ENCODE results near the gene PRKG1.
"Not testable (repeated sequence)": the region's sequence is repeated elsewhere in the genome, so short reads cannot be mapped to it uniquely, and the experiment has no call there.

The PRKG1 gene

DNA sequence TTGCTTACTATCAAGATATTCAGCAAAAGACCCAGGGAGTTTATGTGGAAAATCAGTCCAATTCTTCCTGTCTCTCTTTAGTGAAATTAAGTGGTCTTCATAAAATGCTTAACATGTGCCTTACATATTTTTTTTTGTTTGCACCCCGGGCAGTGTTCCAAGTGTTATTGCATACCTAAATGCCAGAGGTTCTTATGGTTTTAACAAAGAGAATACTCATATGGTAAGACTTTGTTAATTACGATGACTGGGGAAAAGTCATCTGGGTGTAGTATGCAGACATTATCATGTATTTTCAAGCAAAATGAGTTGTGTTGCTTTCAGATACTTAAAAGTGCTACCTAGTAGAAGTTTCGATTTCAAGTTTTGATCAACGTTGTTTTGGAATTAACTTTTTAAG, 82.6 kb downstream of the PRKG1 start:
- Histone ChIP-seq H3K4me2 (ENCODE audit: low read length) (no peak overlapping the region), H2AK5ac (ENCODE audit: low read length) (no peak overlapping the region), H3K27me3 (ENCODE audit: insufficient read depth, low read length, poor library complexity) (no peaks in the 10 kb centered on the region), H2BK120ac (ENCODE audit: low read depth, low read length) (no peak overlapping the region), H2BK5ac (ENCODE audit: low read length) (no peak overlapping the region), H3K4ac (ENCODE audit: low read depth, low read length) (no peak overlapping the region), H3K9ac (ENCODE audit: low read length) (no peak overlapping the region), H2BK15ac (replicated peaks; ENCODE audit: low read depth) (no peak overlapping the region), H3K23ac (ENCODE audit: low read length) (no peak overlapping the region), H3K36me3 (ENCODE audit: control insufficient read depth, insufficient read depth, low read length) (no peaks in the 10 kb centered on the region), H3K79me1 (ENCODE audit: low read length) (no peaks in the 10 kb centered on the region), H3K79me2 (ENCODE audit: control insufficient read depth, insufficient read depth, low read length) (no peaks in the 10 kb centered on the region), H3K4me1 (ENCODE audit: control insufficient read depth, low read depth, low read length) (no peaks in the 10 kb centered on the region), H4K5ac (ENCODE audit: low read length) (no peak overlapping the region), H3K18ac (ENCODE audit: low read length) (no peak overlapping the region), H3K27ac (ENCODE audit: low read depth, low read length) (no peak overlapping the region), H3K4me3 (ENCODE audit: low read length) (no peak overlapping the region), H3K56ac (ENCODE audit: low read length) (no peak overlapping the region), H4K8ac (ENCODE audit: low read depth, low read length) (no peak overlapping the region)
- no CpG with 5 or more reads among the region's 4 CpGs for WGBS (ENCODE audit: extremely low coverage, insufficient coverage, low lambda C conversion rate)
- no peak for DNase-seq

- no peaks in the 10 kb centered on the region for H3K4me1 ChIP-seq (ENCODE audit: control insufficient read depth, low read depth, low read length)
- H3K4ac ChIP-seq (ENCODE audit: low read depth, low read length) = no peak overlapping the region
- DNase-seq = no peak
- no peak overlapping the region for H3K9ac ChIP-seq (ENCODE audit: low read length)
- H4K5ac ChIP-seq (ENCODE audit: low read length) = no peak overlapping the region
- H3K36me3 ChIP-seq (ENCODE audit: control insufficient read depth, insufficient read depth, low read length) = no peaks in the 10 kb centered on the region
- H2AK5ac ChIP-seq (ENCODE audit: low read length) = no peak overlapping the region
- H3K79me2 ChIP-seq (ENCODE audit: control insufficient read depth, insufficient read depth, low read length) = no peaks in the 10 kb centered on the region
- no peak overlapping the region for H3K23ac ChIP-seq (ENCODE audit: low read length)
- no peak overlapping the region for H4K8ac ChIP-seq (ENCODE audit: low read depth, low read length)
- H3K4me3 ChIP-seq (ENCODE audit: low read length) = no peak overlapping the region
- no peak overlapping the region for H3K27ac ChIP-seq (ENCODE audit: low read depth, low read length)
- H2BK120ac ChIP-seq (ENCODE audit: low read depth, low read length) = no peak overlapping the region
- H2BK15ac ChIP-seq (replicated peaks; ENCODE audit: low read depth) = no peak overlapping the region
- H3K27me3 ChIP-seq (ENCODE audit: insufficient read depth, low read length, poor library complexity) = no peaks in the 10 kb centered on the region
- H3K56ac ChIP-seq (ENCODE audit: low read length) = no peak overlapping the region
- no peak overlapping the region for H2BK5ac ChIP-seq (ENCODE audit: low read length)
- no peak overlapping the region for H3K18ac ChIP-seq (ENCODE audit: low read length)
- no peak overlapping the region for H3K4me2 ChIP-seq (ENCODE audit: low read length)
- no CpG with 5 or more reads among the region's 3 CpGs for WGBS (ENCODE audit: extremely low coverage, insufficient coverage, low lambda C conversion rate)
- no peaks in the 10 kb centered on the region for H3K79me1 ChIP-seq (ENCODE audit: low read length)
These were observed 84.5 kb downstream of the PRKG1 start for GRCh38 chr10:51158832-51159231.

- no peaks in the 10 kb centered on the region for H3K4me1 ChIP-seq (ENCODE audit: control insufficient read depth, low read depth, low read length)
- no peaks in the 10 kb centered on the region for H3K79me2 ChIP-seq (ENCODE audit: control insufficient read depth, insufficient read depth, low read length)
- H3K9ac ChIP-seq (ENCODE audit: low read length) = no peak overlapping the region
- no CpG with 5 or more reads among the region's 1 CpG for WGBS (ENCODE audit: extremely low coverage, insufficient coverage, low lambda C conversion rate)
- no peak overlapping the region for H2AK5ac ChIP-seq (ENCODE audit: low read length)
- no peak overlapping the region for H3K4me3 ChIP-seq (ENCODE audit: low read length)
- H4K5ac ChIP-seq (ENCODE audit: low read length) = no peak overlapping the region
- H3K27me3 ChIP-seq (ENCODE audit: insufficient read depth, low read length, poor library complexity) = no peaks in the 10 kb centered on the region
- no peak overlapping the region for H3K18ac ChIP-seq (ENCODE audit: low read length)
- H3K4me2 ChIP-seq (ENCODE audit: low read length) = no peak overlapping the region
- no peak overlapping the region for H2BK15ac ChIP-seq (replicated peaks; ENCODE audit: low read depth)
- H3K36me3 ChIP-seq (ENCODE audit: control insufficient read depth, insufficient read depth, low read length) = no peaks in the 10 kb centered on the region
- H2BK120ac ChIP-seq (ENCODE audit: low read depth, low read length) = no peak overlapping the region
- H4K8ac ChIP-seq (ENCODE audit: low read depth, low read length) = no peak overlapping the region
- no peak overlapping the region for H3K23ac ChIP-seq (ENCODE audit: low read length)
- no peaks in the 10 kb centered on the region for H3K79me1 ChIP-seq (ENCODE audit: low read length)
- no peak overlapping the region for H3K4ac ChIP-seq (ENCODE audit: low read depth, low read length)
- H3K56ac ChIP-seq (ENCODE audit: low read length) = no peak overlapping the region
- H2BK5ac ChIP-seq (ENCODE audit: low read length) = no peak overlapping the region
- no peak for DNase-seq
- H3K27ac ChIP-seq (ENCODE audit: low read depth, low read length) = no peak overlapping the region
These were observed 85.6 kb downstream of the PRKG1 start for GRCh38 chr10:51159841-51160240.

DNA sequence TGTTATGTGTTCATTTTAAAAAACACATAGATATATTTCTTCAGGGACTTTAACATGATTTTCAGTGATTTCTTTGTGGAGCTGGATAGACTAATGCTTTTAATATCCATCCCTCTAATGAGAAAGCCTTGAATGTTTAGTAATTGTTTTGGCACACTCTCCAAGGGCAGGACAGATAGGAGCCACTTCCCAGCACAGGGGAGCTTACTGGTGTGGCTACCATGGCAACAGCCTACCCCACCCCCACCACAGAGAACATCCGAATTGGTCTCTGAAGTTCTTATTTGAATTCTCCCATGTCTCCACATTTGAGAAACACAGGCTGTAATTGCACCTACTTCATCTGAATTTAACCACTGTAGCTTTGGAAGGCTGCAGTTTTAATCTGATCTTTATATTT, 87.7 kb downstream of the PRKG1 start:
- H2BK5ac ChIP-seq (ENCODE audit: low read length) = no peak overlapping the region
- no peak overlapping the region for H3K27ac ChIP-seq (ENCODE audit: low read depth, low read length)
- H3K18ac ChIP-seq (ENCODE audit: low read length) = no peak overlapping the region
- no peak overlapping the region for H2BK15ac ChIP-seq (replicated peaks; ENCODE audit: low read depth)
- no peak overlapping the region for H3K23ac ChIP-seq (ENCODE audit: low read length)
- H3K9ac ChIP-seq (ENCODE audit: low read length) = no peak overlapping the region
- no peak overlapping the region for H3K4me2 ChIP-seq (ENCODE audit: low read length)
- H3K36me3 ChIP-seq (ENCODE audit: control insufficient read depth, insufficient read depth, low read length) = no peaks in the 10 kb centered on the region
- no peak overlapping the region for H3K56ac ChIP-seq (ENCODE audit: low read length)
- H2AK5ac ChIP-seq (ENCODE audit: low read length) = no peak overlapping the region
- no peak overlapping the region for H4K8ac ChIP-seq (ENCODE audit: low read depth, low read length)
- no peak overlapping the region for H4K5ac ChIP-seq (ENCODE audit: low read length)
- DNase-seq = peak; percentile 81
- no peaks in the 10 kb centered on the region for H3K27me3 ChIP-seq (ENCODE audit: insufficient read depth, low read length, poor library complexity)
- no peaks in the 10 kb centered on the region for H3K79me2 ChIP-seq (ENCODE audit: control insufficient read depth, insufficient read depth, low read length)
- WGBS (ENCODE audit: extremely low coverage, insufficient coverage, low lambda C conversion rate) = no CpG with 5 or more reads among the region's 1 CpG
- no peak overlapping the region for H3K4me3 ChIP-seq (ENCODE audit: low read length)
- H3K79me1 ChIP-seq (ENCODE audit: low read length) = no peaks in the 10 kb centered on the region
- no peak overlapping the region for H3K4ac ChIP-seq (ENCODE audit: low read depth, low read length)
- H2BK120ac ChIP-seq (ENCODE audit: low read depth, low read length) = no peak overlapping the region
- no peaks in the 10 kb centered on the region for H3K4me1 ChIP-seq (ENCODE audit: control insufficient read depth, low read depth, low read length)

DNA sequence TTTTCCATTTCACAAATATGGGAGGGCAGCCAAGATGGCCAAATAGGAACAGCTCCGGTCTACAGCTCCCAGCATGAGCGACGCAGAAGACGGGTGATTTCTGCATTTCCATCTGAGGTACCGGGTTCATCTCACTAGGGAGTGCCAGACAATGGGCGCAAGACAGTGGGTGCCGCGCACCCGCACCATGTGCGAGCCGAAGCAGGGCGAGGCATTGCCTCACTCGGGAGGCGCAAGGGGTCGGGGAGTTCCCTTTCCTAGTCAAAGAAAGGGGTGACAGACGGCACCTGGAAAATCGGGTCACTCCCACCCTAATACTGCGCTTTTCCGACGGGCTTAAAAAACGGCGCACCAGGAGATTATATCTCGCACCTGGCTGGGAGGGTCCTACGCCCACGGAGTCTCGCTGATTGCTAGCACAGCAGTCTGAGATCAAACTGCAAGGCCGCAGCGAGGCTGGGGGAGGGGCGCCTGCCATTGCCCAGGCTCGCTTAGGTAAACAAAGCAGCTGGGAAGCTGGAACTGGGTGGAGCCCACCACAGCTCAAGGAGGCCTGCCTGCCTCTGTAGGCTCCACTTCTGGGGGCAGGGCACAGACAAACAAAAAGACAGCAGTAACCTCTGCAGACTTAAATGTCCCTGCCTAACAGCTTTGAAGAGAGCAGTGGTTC, 89.2 kb downstream of the PRKG1 start:
- not testable (repeated sequence) for H3K4me3 ChIP-seq (ENCODE audit: low read length); H3K4me1 ChIP-seq (ENCODE audit: control insufficient read depth, low read depth, low read length)
- no CpG with 5 or more reads among the region's 30 CpGs for WGBS (ENCODE audit: extremely low coverage, insufficient coverage, low lambda C conversion rate)

More for the DNA sequence above, 89.2 kb downstream of the PRKG1 start:
- H2AK5ac ChIP-seq (ENCODE audit: low read length); H2BK15ac ChIP-seq (replicated peaks; ENCODE audit: low read depth); H3K36me3 ChIP-seq (ENCODE audit: control insufficient read depth, insufficient read depth, low read length); H3K27ac ChIP-seq (ENCODE audit: low read depth, low read length); H4K8ac ChIP-seq (ENCODE audit: low read depth, low read length); H4K5ac ChIP-seq (ENCODE audit: low read length); H3K9ac ChIP-seq (ENCODE audit: low read length); H3K56ac ChIP-seq (ENCODE audit: low read length); H3K79me2 ChIP-seq (ENCODE audit: control insufficient read depth, insufficient read depth, low read length); H3K23ac ChIP-seq (ENCODE audit: low read length); H3K79me1 ChIP-seq (ENCODE audit: low read length); H3K4ac ChIP-seq (ENCODE audit: low read depth, low read length); H2BK120ac ChIP-seq (ENCODE audit: low read depth, low read length); H3K18ac ChIP-seq (ENCODE audit: low read length); H3K27me3 ChIP-seq (ENCODE audit: insufficient read depth, low read length, poor library complexity); H2BK5ac ChIP-seq (ENCODE audit: low read length); DNase-seq; H3K4me2 ChIP-seq (ENCODE audit: low read length): not testable (repeated sequence)
